SK-N-SH (cell line): ENCODE data around the gene APBB2.

Source experiments
- MXI1 ChIP-seq: IDR thresholded peaks from 2 replicates; pipeline ENCODE4 v1.6.1; 2012; ENCODE audit warnings: mild to moderate bottlenecking, low read depth, low read length, improper control_type of control experiment
- SMC3 ChIP-seq: IDR thresholded peaks from 2 replicates; pipeline ENCODE4 v1.6.1; 2012; ENCODE audit warnings: low read depth, low read length, improper control_type of control experiment
- TF ChIP-seq, protein P1 (sequence below): IDR thresholded peaks from 2 replicates; pipeline ENCODE4 v1.6.1; 2012; ENCODE audit warnings: mild to moderate bottlenecking, low read depth, low read length, moderate library complexity

- TF ChIP-seq SMC3 (no peak), MXI1 (no peak)
- TF ChIP-seq, protein P1, sequence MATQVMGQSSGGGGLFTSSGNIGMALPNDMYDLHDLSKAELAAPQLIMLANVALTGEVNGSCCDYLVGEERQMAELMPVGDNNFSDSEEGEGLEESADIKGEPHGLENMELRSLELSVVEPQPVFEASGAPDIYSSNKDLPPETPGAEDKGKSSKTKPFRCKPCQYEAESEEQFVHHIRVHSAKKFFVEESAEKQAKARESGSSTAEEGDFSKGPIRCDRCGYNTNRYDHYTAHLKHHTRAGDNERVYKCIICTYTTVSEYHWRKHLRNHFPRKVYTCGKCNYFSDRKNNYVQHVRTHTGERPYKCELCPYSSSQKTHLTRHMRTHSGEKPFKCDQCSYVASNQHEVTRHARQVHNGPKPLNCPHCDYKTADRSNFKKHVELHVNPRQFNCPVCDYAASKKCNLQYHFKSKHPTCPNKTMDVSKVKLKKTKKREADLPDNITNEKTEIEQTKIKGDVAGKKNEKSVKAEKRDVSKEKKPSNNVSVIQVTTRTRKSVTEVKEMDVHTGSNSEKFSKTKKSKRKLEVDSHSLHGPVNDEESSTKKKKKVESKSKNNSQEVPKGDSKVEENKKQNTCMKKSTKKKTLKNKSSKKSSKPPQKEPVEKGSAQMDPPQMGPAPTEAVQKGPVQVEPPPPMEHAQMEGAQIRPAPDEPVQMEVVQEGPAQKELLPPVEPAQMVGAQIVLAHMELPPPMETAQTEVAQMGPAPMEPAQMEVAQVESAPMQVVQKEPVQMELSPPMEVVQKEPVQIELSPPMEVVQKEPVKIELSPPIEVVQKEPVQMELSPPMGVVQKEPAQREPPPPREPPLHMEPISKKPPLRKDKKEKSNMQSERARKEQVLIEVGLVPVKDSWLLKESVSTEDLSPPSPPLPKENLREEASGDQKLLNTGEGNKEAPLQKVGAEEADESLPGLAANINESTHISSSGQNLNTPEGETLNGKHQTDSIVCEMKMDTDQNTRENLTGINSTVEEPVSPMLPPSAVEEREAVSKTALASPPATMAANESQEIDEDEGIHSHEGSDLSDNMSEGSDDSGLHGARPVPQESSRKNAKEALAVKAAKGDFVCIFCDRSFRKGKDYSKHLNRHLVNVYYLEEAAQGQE: no peak
Observed at GRCh38 chr4:41079881-41080560, 134.3 kb downstream of the APBB2 start.
